GM19328 (cell line): ENCODE data around the gene FHIT.

Experiments
- ATAC-seq: cut with Tn5 transposase; IDR thresholded peaks from one replicate; pipeline ENCODE4 v1.9.1; 2021; ENCODE audit warnings: mild to moderate bottlenecking, moderate library complexity; ENCODE audit not compliant: unreplicated experiment

FHIT gene

GRCh38 chr3:60435941-60436650, 815.2 kb downstream of the FHIT start:
- no peak for ATAC-seq

GRCh38 chr3:60434950-60435349, 816.3 kb downstream of the FHIT start:
- ATAC-seq, result no peak

GRCh38 chr3:60434323-60434722, 816.9 kb downstream of the FHIT start:
- ATAC-seq, result no peak

DNA sequence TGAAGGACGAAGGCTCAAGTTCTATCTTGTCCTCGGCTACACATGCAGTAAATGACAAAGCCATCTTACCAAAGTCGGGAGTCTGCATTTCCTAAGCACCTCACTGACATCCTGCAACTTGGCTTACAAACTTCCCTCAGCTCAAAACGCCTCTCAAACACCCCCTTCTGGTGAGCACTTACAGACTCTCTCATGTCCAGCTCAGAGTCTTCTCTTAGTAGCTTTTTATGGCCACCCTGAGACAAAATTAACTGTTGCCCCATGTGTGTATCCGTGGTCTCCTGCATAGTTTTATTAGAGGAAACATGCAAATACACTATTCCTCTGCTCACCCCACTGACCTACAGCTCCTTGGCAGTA, 819.7 kb downstream of the FHIT start:
- no peak for ATAC-seq

DNA sequence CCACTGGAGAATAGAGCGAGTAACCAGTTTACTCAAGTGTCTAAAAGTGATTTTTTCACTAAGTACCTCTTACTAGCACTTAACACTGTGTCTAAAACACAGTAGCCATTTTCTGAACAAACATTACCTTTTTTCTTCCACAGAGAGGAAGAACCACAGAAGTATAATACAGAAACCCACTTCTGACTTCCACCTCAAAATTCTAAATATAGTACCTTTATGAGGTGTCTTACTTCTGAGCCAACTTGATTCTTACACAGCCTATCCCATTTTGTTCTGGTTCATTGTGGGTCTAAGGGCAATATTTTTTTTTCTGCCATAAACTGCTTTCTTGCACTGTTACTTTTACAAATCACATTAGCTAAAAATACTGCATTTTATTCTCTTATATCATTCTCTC, 821.0 kb downstream of the FHIT start:
- no peak for ATAC-seq

- no peak for ATAC-seq
Observed at GRCh38 chr3:60427109-60427508, 824.1 kb downstream of the FHIT start.

- no peak for ATAC-seq
Observed at GRCh38 chr3:60424942-60425341, 826.3 kb downstream of the FHIT start.

DNA sequence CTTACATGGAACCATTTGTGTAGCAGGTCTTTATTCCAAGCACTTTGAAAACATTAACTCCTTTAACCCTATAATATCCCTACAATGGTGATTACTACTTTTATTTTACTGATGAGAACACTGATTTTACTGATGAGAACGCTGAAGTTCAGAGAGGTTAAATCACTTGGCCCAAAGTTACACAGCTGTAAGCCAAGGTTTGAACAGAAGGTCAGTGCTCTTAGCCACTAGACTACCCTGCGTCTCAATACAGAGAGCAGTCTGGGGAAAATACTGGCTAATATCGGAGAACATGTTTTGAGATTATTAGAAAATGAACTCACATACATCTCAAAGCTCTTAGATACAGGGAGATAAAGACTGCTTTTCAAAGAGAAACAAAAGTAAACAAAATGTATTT, 827.2 kb downstream of the FHIT start:
- ATAC-seq, result no peak

- no peak for ATAC-seq
Observed at GRCh38 chr3:60423556-60423955, 827.7 kb downstream of the FHIT start.

DNA sequence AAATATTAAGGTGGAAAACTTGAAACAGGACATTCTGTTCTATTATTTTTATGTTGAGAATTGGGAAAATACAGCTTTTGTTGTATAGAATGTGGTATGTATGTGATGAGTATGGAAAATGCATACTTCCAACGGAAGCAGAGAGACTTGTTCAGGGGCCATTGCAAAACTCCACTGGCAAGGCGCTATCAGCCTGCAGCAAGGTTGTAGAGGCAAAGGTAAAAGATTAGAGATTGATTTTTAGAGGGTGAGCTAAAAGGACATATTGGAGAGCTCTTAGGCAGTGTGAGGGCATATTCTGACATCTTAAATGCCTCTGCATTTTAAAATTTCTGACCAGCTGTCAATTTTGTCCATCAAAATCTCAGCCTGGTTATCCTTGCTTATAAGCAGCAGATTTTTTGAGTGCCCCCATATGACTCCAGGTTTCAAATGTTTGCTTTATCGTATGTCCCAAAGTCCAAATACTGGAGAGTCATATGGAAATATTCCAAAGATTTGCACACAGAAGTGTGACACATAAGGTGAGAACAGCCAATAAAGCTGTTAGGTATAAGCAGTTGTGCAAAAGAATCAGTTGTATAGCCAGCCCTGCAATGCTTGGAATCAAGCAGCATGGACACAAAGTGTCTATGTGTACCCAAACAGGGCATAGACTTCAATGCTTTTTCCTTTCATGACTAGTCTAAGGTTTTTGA, 829.4 kb downstream of the FHIT start:
- no peak for ATAC-seq

GRCh38 chr3:60417576-60417975, 833.7 kb downstream of the FHIT start:
- ATAC-seq, result no peak

GRCh38 chr3:60414011-60414410, 837.2 kb downstream of the FHIT start:
- no peak for ATAC-seq

DNA sequence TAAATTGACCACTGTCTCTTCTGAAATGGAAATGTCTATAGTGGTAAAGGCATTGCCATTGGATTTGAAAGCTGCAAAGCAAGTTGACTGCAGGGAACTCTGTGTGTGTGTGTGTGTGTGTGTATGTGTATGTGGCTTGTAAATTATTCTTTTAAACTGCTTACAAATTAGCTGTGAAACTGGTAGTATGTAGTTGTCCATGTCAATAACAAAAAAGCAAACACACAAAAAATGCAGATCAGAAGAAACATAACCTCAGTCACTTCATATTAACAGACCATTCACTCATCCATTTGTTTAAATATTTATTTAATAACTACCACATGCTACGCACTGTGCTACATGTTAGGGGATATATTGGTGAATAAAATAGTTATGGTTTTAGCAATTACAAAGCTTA, 837.7 kb downstream of the FHIT start:
- ATAC-seq, result no peak

GRCh38 chr3:60403866-60404265, 847.4 kb downstream of the FHIT start:
- no peak for ATAC-seq

- no peak for ATAC-seq
Observed at GRCh38 chr3:60402931-60403330, 848.3 kb downstream of the FHIT start.

DNA sequence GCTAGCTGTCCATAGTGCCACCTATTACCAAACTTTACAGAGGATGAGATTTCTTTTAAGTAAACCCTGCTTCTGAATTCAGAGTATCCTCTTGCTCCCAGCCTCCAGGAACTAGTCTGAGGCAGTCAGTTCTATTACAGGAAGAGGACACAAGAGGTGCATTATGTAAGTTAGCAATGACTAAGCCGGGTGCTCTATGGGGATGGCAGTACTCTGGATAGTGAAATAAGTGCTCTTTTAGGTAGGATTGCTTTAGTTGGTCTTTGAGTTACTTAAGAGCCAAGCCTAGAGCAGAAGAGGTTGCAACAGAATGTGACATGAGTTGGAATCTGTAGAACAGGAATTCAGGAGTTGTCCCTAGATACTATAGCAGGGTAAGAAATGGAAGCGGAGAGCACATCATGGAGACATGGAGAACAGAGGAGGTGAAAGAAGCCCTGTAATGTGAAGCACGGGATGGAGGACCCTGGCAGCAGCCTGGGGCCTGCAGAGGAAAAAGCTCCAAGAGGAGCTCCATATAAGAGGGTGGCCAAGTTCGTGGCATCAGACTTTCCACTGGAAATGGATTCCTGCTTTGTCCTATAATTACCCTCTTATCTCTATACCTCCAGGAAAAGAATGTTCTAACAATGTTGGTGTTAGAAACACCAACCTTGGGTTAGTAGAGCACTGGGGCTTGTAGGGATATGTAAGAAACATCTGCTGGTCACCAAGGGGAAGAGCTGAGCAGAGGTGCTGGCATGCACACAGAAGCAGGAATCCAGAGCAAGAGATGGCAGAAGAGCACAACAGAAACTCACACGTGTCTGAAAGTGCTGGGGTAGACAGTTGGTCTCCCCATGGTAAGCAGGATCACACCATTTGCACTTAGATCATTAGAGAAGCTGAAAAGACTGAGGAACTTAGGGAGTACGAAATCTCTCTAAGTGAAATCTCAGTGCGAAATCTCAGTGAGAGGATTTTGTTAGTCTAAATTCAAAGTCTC, 851.1 kb downstream of the FHIT start:
- no peak for ATAC-seq

DNA sequence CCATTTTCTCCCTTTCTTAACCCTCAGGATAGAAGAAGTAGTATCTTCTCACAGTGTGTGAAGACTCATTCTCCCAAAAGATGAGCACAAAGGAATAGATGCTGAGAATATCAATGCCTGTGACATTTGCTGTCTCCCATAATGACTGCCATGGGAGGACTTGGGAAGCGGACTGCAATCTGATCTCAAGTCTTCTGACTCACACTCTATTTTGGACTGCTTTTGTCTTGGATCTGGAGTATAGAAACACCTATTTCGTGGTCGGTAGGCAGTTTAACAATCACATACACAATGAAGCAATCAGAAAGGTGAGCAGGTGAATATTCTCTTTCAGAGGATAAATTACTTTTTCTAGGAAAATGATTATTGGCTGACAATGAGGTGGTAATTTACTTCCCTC, 852.0 kb downstream of the FHIT start:
- no peak for ATAC-seq

- ATAC-seq, result no peak
Observed at GRCh38 chr3:60395173-60395762, 856.0 kb downstream of the FHIT start.

- no peak for ATAC-seq
Observed at GRCh38 chr3:60393946-60394345, 857.3 kb downstream of the FHIT start.

- ATAC-seq, result no peak
Observed at GRCh38 chr3:60392501-60392900, 858.8 kb downstream of the FHIT start.

DNA sequence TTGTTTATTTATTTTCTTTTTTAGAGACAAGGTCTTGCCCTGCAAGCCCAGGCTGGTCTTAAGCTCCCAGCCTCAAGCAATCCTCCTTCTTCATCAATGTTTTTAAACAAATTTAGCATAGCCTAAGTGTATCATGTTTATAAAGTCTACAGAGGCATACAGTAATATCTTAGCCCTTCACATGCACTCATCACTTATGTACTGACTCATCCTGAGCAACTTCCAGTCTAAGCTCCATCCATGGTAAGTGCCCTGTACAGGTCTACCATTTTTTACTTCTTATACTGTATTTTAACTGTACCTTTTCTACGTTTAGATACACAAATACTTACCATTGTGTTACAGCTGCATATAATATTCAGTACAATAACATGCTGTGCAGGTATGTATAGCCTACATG, 860.0 kb downstream of the FHIT start:
- ATAC-seq, result no peak
